ENCODE results near the gene BBX. TPM values are rescaled to one million over a fixed set of nuclear protein-coding genes. Genes with fewer than 3 reads are reported as not detected.

Gene BBX
- total RNA-seq, 6 experiments from 2014 or later: 40.6 to 50.3 (median 46.4) TPM

DNA sequence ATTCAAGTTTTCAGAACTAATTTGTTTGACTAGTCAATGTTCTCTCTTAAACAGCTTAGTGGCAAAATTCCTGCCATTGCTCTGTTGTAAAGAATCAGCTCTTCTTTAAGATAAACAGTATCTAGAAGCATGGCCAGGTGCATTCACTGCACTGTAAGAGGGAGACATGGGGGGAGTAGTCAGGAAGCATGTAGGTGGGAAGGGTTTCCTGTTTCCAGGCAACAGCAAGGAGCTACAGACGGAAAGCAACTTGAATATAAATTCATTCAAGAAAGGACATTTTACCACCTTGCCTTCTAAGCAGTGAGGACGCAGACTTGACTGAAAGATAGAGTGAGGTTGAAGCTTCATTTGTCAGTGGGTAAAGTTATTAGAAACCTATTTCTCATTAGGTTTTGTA, 55.3 kb downstream of the BBX start:
- Mint-ChIP-seq H3K27ac (no peak overlapping the region), H3K4me3 (no peak overlapping the region), H3K36me3 (ENCODE audit: low read depth) (no peaks in the 10 kb centered on the region), H3K27me3 (ENCODE audit: insufficient read depth) (peaks cover 1% of the 10 kb centered on the region; the same call in 1 of the 2 replicates), H3K9me3 (no peaks in the 10 kb centered on the region), H3K4me1 (ENCODE audit: low read depth) (peaks cover 13% of the 10 kb centered on the region)
- TF ChIP-seq, protein P1, sequence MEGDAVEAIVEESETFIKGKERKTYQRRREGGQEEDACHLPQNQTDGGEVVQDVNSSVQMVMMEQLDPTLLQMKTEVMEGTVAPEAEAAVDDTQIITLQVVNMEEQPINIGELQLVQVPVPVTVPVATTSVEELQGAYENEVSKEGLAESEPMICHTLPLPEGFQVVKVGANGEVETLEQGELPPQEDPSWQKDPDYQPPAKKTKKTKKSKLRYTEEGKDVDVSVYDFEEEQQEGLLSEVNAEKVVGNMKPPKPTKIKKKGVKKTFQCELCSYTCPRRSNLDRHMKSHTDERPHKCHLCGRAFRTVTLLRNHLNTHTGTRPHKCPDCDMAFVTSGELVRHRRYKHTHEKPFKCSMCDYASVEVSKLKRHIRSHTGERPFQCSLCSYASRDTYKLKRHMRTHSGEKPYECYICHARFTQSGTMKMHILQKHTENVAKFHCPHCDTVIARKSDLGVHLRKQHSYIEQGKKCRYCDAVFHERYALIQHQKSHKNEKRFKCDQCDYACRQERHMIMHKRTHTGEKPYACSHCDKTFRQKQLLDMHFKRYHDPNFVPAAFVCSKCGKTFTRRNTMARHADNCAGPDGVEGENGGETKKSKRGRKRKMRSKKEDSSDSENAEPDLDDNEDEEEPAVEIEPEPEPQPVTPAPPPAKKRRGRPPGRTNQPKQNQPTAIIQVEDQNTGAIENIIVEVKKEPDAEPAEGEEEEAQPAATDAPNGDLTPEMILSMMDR (IDR thresholded peaks at IDR 0.05): no peak
- DNase-seq: no peak

DNA sequence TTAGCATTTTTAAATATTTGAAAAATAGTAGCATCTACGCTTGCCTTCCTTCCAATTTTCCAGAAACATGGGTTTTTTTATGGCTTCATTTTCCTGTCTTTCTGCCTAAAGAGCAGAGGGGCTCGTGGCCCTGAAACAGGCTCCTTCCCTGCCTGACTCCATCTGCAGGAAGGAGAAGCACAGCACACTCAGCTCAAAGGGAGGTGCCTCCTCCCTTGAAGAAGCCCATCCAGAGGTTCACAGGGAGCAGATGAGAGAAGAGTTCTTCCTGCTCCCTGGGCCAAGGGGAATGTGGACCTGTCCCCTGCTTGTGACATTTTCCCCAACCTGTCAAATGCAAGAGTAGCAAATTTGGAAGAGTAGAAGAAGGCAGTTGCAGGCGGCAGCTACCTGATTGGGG, 55.8 kb downstream of the BBX start:
- Mint-ChIP-seq H3K9me3 (no peaks in the 10 kb centered on the region), H3K4me3 (no peak overlapping the region), H3K4me1 (ENCODE audit: low read depth) (peaks cover 13% of the 10 kb centered on the region), H3K36me3 (ENCODE audit: low read depth) (no peaks in the 10 kb centered on the region), H3K27ac (no peak overlapping the region), H3K27me3 (ENCODE audit: insufficient read depth) (peaks cover 1% of the 10 kb centered on the region; the same call in 1 of the 2 replicates)
- TF ChIP-seq, protein P1 (IDR thresholded peaks at IDR 0.05): no peak
- no peak for DNase-seq

DNA sequence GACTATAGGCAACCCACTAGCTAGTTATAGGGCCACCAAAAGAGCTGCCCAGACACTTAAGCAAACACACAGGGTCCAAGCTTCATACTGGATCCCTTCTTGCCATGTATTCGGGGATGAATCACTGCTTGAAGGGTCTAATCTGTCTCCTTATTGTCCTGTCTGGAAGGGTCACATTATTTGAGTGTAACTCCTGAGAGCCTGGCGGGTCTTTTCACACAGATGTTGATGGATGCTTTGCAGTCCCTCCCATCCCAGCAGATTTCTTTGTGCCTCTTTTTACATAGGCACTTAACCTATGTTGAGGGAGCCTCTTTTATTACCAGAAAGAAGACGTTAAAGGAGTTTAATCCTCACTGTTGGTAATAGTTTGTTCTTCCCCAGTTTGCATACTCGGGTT, 56.6 kb downstream of the BBX start:
- H3K27me3 Mint-ChIP-seq (ENCODE audit: insufficient read depth): no peaks in the 10 kb centered on the region
- H3K36me3 Mint-ChIP-seq (ENCODE audit: low read depth): no peaks in the 10 kb centered on the region
- H3K4me3 Mint-ChIP-seq: no peak overlapping the region
- H3K27ac Mint-ChIP-seq: no peak overlapping the region
- DNase-seq: no peak
- TF ChIP-seq, protein P1 (IDR thresholded peaks at IDR 0.05): no peak
- no peaks in the 10 kb centered on the region for H3K9me3 Mint-ChIP-seq
- H3K4me1 Mint-ChIP-seq (ENCODE audit: low read depth): peaks cover 13% of the 10 kb centered on the region

DNA sequence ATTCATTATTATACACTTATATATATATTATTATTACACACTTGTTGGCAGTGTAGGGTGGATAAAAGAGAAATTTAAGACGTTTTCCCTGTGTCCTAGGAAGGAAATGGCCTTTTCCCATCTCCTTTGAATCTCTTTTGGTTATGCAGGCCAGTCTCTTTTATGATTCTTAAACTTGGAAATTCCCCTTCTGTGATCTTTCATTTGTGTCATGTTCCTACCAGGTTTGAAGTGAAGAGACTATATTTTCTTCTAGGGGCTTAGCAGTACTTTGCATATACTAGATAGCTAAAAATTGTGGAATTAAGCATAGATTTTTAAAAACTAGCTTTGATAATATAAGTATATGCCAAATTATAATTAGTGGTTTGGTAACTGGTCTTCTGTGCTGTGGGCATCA, 58.5 kb downstream of the BBX start:
- Mint-ChIP-seq H3K4me3 (no peak overlapping the region), H3K9me3 (no peaks in the 10 kb centered on the region), H3K27me3 (ENCODE audit: insufficient read depth) (no peaks in the 10 kb centered on the region), H3K36me3 (ENCODE audit: low read depth) (no peaks in the 10 kb centered on the region), H3K27ac (no peak overlapping the region), H3K4me1 (ENCODE audit: low read depth) (peaks cover 13% of the 10 kb centered on the region)
- TF ChIP-seq, protein P1 (IDR thresholded peaks at IDR 0.05): no peak
- no peak for DNase-seq

DNA sequence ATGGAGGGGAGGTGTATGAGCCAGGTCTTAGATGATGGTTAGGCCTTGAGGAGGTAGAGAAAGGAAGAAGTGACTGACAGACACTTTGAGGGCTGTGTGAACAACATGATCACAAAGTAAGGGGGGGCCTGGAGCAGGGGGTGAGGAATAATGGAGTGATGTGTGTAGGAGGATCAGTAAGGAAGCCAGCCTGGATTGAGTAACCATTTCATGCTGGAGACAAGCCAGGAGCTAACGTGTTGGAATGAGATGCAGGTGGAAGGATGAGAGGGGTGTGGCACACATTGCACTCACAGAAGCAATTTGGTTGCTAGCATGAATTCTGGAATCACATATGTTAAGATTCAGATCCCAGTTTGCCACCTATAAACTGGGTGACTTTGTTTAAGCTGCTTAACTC, 65.5 kb downstream of the BBX start:
- H3K4me1 Mint-ChIP-seq (ENCODE audit: low read depth): no peaks in the 10 kb centered on the region
- DNase-seq: no peak
- no peak overlapping the region for H3K27ac Mint-ChIP-seq
- no peaks in the 10 kb centered on the region for H3K27me3 Mint-ChIP-seq (ENCODE audit: insufficient read depth)
- H3K9me3 Mint-ChIP-seq: no peaks in the 10 kb centered on the region
- H3K4me3 Mint-ChIP-seq: no peak overlapping the region
- no peaks in the 10 kb centered on the region for H3K36me3 Mint-ChIP-seq (ENCODE audit: low read depth)
- TF ChIP-seq, protein P1 (IDR thresholded peaks at IDR 0.05): no peak

DNA sequence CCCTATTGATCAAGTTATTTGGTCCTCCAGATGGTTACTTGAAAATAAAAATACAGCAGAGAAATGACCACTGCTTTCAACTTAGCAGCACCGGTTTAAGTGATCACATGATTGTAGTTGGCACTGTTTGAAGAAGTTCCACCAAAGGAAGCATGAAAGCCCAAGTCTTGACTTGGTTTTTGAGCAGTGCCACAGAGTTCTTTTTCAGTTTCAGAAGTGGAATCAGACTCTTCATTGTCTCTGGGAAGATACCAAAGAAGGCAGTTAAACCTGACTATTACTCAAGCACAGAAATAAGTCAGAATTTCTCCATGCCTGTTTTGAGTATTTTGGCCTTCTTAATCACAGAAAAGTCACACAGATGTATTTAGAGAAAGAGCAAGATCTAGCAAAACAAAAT, 66.7 kb downstream of the BBX start:
- TF ChIP-seq, protein P1 (IDR thresholded peaks at IDR 0.05): no peak
- Mint-ChIP-seq H3K4me1 (ENCODE audit: low read depth) (no peaks in the 10 kb centered on the region), H3K4me3 (no peak overlapping the region), H3K36me3 (ENCODE audit: low read depth) (no peaks in the 10 kb centered on the region), H3K9me3 (no peaks in the 10 kb centered on the region), H3K27me3 (ENCODE audit: insufficient read depth) (no peaks in the 10 kb centered on the region; the same call in 1 of the 2 replicates), H3K27ac (no peak overlapping the region)
- DNase-seq: no peak

All from HFFc6 (cell line).